ENCODE results near the gene LGMN. TPM values are rescaled to one million over a fixed set of nuclear protein-coding genes. Genes with fewer than 3 reads are reported as not detected.

Gene LGMN
- total and polyA plus RNA-seq, 2 experiments from 2014 or later: 60.0 to 83.5 TPM

- Histone ChIP-seq H3K4me2 (peak overlapping the region; percentile 81; the same call in 1 of the 2 replicates), H3F3A (replicated peaks; ENCODE audit: low read depth) (no peaks in the 10 kb centered on the region), H3K4me1 (ENCODE audit: insufficient read depth) (no peaks in the 10 kb centered on the region), H3K9me2 (ENCODE audit: insufficient read depth) (no peaks in the 10 kb centered on the region), H4K20me1 (replicated peaks; ENCODE audit: insufficient read depth) (no peaks in the 10 kb centered on the region), H3K27ac (ENCODE audit: low read depth) (no peak overlapping the region), H3K79me2 (replicated peaks; ENCODE audit: insufficient read depth) (no peaks in the 10 kb centered on the region), H3K4me3 (no peak overlapping the region), H2AFZ (no peak overlapping the region), H3K36me3 (ENCODE audit: insufficient read depth) (no peaks in the 10 kb centered on the region), H3K27me3 (ENCODE audit: insufficient read depth) (peaks cover 23% of the 10 kb centered on the region)
- H3K4me1 Mint-ChIP-seq: no peaks in the 10 kb centered on the region
- H3K4me3 Mint-ChIP-seq: no peak overlapping the region; the same call in 2 of the 3 replicates
- H3K36me3 Mint-ChIP-seq (ENCODE audit: low read depth): no peaks in the 10 kb centered on the region
- H3K9me3 Mint-ChIP-seq: no peaks in the 10 kb centered on the region
- DNase-seq (ENCODE audit: low spot score) (no peak), ATAC-seq (no peak)
- TF ChIP-seq EZH2 (IDR thresholded peaks at IDR 0.05; ENCODE audit: low read depth, unreplicated experiment) (no peak), STAT1 (IDR thresholded peaks at IDR 0.05; ENCODE audit: unreplicated experiment) (no peak), JUNB (IDR thresholded peaks at IDR 0.05; ENCODE audit: unreplicated experiment) (no peak), CTCF (conservative IDR thresholded peaks at IDR 0.05; ENCODE audit: low read depth in 2 of 2) (no peak), EZH2phosphoT487 (IDR thresholded peaks at IDR 0.05; ENCODE audit: unreplicated experiment) (no peak), POLR2AphosphoS5 (IDR thresholded peaks at IDR 0.05; ENCODE audit: low read depth) (no peak), ETS1 (IDR thresholded peaks at IDR 0.05) (no peak), CREB1 (CRISPR knock-in tag; IDR thresholded peaks at IDR 0.05; ENCODE audit: low read depth) (no peak), NANOG (IDR thresholded peaks at IDR 0.05; ENCODE audit: borderline replicate concordance) (no peak), ZNF114 (CRISPR knock-in tag; IDR thresholded peaks at IDR 0.05) (no peak)
- peaks cover 22% of the 10 kb centered on the region for H3K27me3 Mint-ChIP-seq (ENCODE audit: insufficient read depth, low read depth, poor library complexity)
- H3K27ac Mint-ChIP-seq: no peak overlapping the region
These were observed 62.0 kb downstream of the LGMN start for GRCh38 chr14:92686411-92686899.

GRCh38 chr14:92685784-92686355 is 62.6 kb downstream of the LGMN start:
- Histone ChIP-seq H4K20me1 (replicated peaks; ENCODE audit: insufficient read depth) (no peaks in the 10 kb centered on the region), H3K27ac (ENCODE audit: low read depth) (no peak overlapping the region), H3K9me2 (ENCODE audit: insufficient read depth) (no peaks in the 10 kb centered on the region), H3K36me3 (ENCODE audit: insufficient read depth) (no peaks in the 10 kb centered on the region), H2AFZ (no peak overlapping the region), H3F3A (replicated peaks; ENCODE audit: low read depth) (no peaks in the 10 kb centered on the region), H3K4me3 (no peak overlapping the region), H3K4me1 (ENCODE audit: insufficient read depth) (no peaks in the 10 kb centered on the region), H3K79me2 (replicated peaks; ENCODE audit: insufficient read depth) (no peaks in the 10 kb centered on the region), H3K4me2 (no peak overlapping the region), H3K27me3 (ENCODE audit: insufficient read depth) (peaks cover 23% of the 10 kb centered on the region)
- no peak overlapping the region for H3K4me3 Mint-ChIP-seq
- H3K36me3 Mint-ChIP-seq (ENCODE audit: low read depth): no peaks in the 10 kb centered on the region
- H3K27me3 Mint-ChIP-seq (ENCODE audit: insufficient read depth, low read depth, poor library complexity): peaks cover 25% of the 10 kb centered on the region
- no peak for DNase-seq (ENCODE audit: low spot score)
- H3K27ac Mint-ChIP-seq: no peak overlapping the region
- H3K4me1 Mint-ChIP-seq: no peaks in the 10 kb centered on the region
- ATAC-seq: no peak
- H3K9me3 Mint-ChIP-seq: no peaks in the 10 kb centered on the region
- no peak for TF ChIP-seq STAT1 (IDR thresholded peaks at IDR 0.05; ENCODE audit: unreplicated experiment)
- no peak for TF ChIP-seq EZH2 (IDR thresholded peaks at IDR 0.05; ENCODE audit: low read depth, unreplicated experiment)
- no peak for TF ChIP-seq EZH2phosphoT487 (IDR thresholded peaks at IDR 0.05; ENCODE audit: unreplicated experiment)
- no peak for TF ChIP-seq NANOG (IDR thresholded peaks at IDR 0.05; ENCODE audit: borderline replicate concordance)
- no peak for TF ChIP-seq ZNF114 (CRISPR knock-in tag; IDR thresholded peaks at IDR 0.05)
- TF ChIP-seq CREB1 (CRISPR knock-in tag; IDR thresholded peaks at IDR 0.05; ENCODE audit: low read depth): no peak
- no peak for TF ChIP-seq ZNF331 (CRISPR knock-in tag; IDR thresholded peaks at IDR 0.05; ENCODE audit: low read depth)
- no peak for TF ChIP-seq REST (IDR thresholded peaks at IDR 0.05; ENCODE audit: unreplicated experiment)

Data from GM23338 (cell line).